ENCODE data around the gene OR2A14. TPM values are rescaled to one million over a fixed set of nuclear protein-coding genes. Genes with fewer than 3 reads are reported as not detected.
"Not testable (repeated sequence)": the region's sequence is repeated elsewhere in the genome, so short reads cannot be mapped to it uniquely, and the experiment has no call there.

OR2A14 gene
- total RNA-seq, 1 donor from 2014 or later = not detected

GRCh38 chr7:144148224-144148827 is 25.4 kb downstream of the OR2A14 start:
- Histone ChIP-seq H3K27ac (no peak overlapping the region), H3K36me3 (no peaks in the 10 kb centered on the region), H3K4me1 (no peaks in the 10 kb centered on the region), H3K27me3 (ENCODE audit: low read depth) (no peaks in the 10 kb centered on the region), H3K4me3 (no peak overlapping the region), H3K9me3 (peaks cover 30% of the 10 kb centered on the region)
- ATAC-seq (no peak), DNase-seq (no peak)
- no peak for TF ChIP-seq CTCF (IDR thresholded peaks at IDR 0.05)
- intact Hi-C loops (cut with DNase I) = no loop called here

GRCh38 chr7:144158861-144159260 is 35.9 kb downstream of the OR2A14 start:
- Histone ChIP-seq H3K27ac (no peak overlapping the region), H3K9me3 (no peaks in the 10 kb centered on the region), H3K27me3 (ENCODE audit: low read depth) (no peaks in the 10 kb centered on the region), H3K4me1 (no peaks in the 10 kb centered on the region), H3K36me3 (no peaks in the 10 kb centered on the region), H3K4me3 (no peak overlapping the region)
- intact Hi-C loops (cut with DNase I) = no loop called here
- ATAC-seq = no peak
- TF ChIP-seq CTCF (IDR thresholded peaks at IDR 0.05) = no peak
- DNase-seq = no peak

- Histone ChIP-seq H3K27ac (no peak overlapping the region), H3K9me3 (no peaks in the 10 kb centered on the region), H3K27me3 (ENCODE audit: low read depth) (no peaks in the 10 kb centered on the region), H3K4me1 (no peaks in the 10 kb centered on the region), H3K36me3 (no peaks in the 10 kb centered on the region), H3K4me3 (no peak overlapping the region)
- ATAC-seq (no peak), DNase-seq (no peak)
- intact Hi-C loops (cut with DNase I) = no loop called here
- no peak for TF ChIP-seq CTCF (IDR thresholded peaks at IDR 0.05)
Observed at GRCh38 chr7:144164784-144165183, 41.8 kb downstream of the OR2A14 start.

- H3K27me3 ChIP-seq (ENCODE audit: low read depth); H3K27ac ChIP-seq; H3K36me3 ChIP-seq; H3K4me3 ChIP-seq; H3K4me1 ChIP-seq; intact Hi-C loops (cut with DNase I); ATAC-seq; H3K9me3 ChIP-seq; DNase-seq: not testable (repeated sequence)
Observed at GRCh38 chr7:144171594-144172350, 48.8 kb downstream of the OR2A14 start.

- Histone ChIP-seq H3K9me3 (no peaks in the 10 kb centered on the region), H3K36me3 (no peaks in the 10 kb centered on the region), H3K4me3 (no peak overlapping the region), H3K27ac (no peak overlapping the region), H3K4me1 (no peaks in the 10 kb centered on the region), H3K27me3 (ENCODE audit: low read depth) (no peaks in the 10 kb centered on the region)
- intact Hi-C loops (cut with DNase I) = no loop called here
- ATAC-seq (no peak), DNase-seq (no peak)
- no peak for TF ChIP-seq CTCF (IDR thresholded peaks at IDR 0.05)
Observed at GRCh38 chr7:144174613-144175012, 51.6 kb downstream of the OR2A14 start.
